Panc1 (cell line): ENCODE data around the gene NSRP1. TPM values are rescaled to one million over a fixed set of nuclear protein-coding genes. Genes with fewer than 3 reads are reported as not detected.

ENCODE experiments used
- ATAC-seq: fragments of 200-7000 bp; cut with Tn5 transposase; 2 replicates; pipeline ENCODE4 v1.9.1; 2020; ENCODE audit warnings: mild to moderate bottlenecking, moderate library complexity
- BruUV-seq: library from RNA; stranded (reverse); fragments of 400-500 nt; replicated peaks from 2 replicates; lab custom pipeline; 2021; lab: Mats Ljungman, UMichigan
- CTCF ChIA-PET: fragments of 300-600 bp; sonication (Branson Sonifier 250); formaldehyde crosslinking; loops from one replicate; lab custom pipeline; 2022; ENCODE audit warnings: antibody characterized with exemption; lab: Charles Lee
- POLR2A ChIA-PET: fragments of 300-600 bp; sonication (Branson Sonifier 250); formaldehyde crosslinking; loops from one replicate; lab custom pipeline; 2022; ENCODE audit warnings: antibody characterized with exemption; lab: Charles Lee
- DNase-seq: peaks from one replicate; pipeline ENCODE4 v3.0.0-alpha.2; 2010; ENCODE audit warnings: low read depth, low spot score
- H3K27ac ChIP-seq: 2 replicates; pipeline ENCODE4 v1.5.1; 2011; ENCODE audit warnings: mild to moderate bottlenecking, low read length, inconsistent platforms
- H3K27me3 ChIP-seq: fragments of 200-500 bp; sonication (Bioruptor generic); 2 replicates; pipeline ENCODE4 v1.6.0; 2014; ENCODE audit warnings: low read length, inconsistent platforms; ENCODE audit not compliant: control insufficient read depth, insufficient read depth
- H3K36me3 ChIP-seq: fragments of 200-500 bp; sonication (Bioruptor generic); 2 replicates; pipeline ENCODE4 v1.5.1; 2014; ENCODE audit warnings: inconsistent platforms, mild to moderate bottlenecking, low read length, moderate library complexity; ENCODE audit not compliant: control insufficient read depth, insufficient read depth
- H3K4me1 ChIP-seq: 2 replicates; pipeline ENCODE4 v1.5.1; 2011; ENCODE audit warnings: inconsistent platforms, mild to moderate bottlenecking, low read length, moderate library complexity; ENCODE audit not compliant: control insufficient read depth, insufficient read depth
- H3K4me3 ChIP-seq, 2 experiments: 2 replicates each; pipeline ENCODE4 v1.5.1; 2011 to 2012; ENCODE audit warnings: low read depth in 2 of 2, low read length in 2 of 2, mild to moderate bottlenecking in 2 of 2, inconsistent platforms in 1 of 2, moderate library complexity in 1 of 2
- H3K9me3 ChIP-seq: fragments of 200-500 bp; sonication (Bioruptor generic); 2 replicates; pipeline ENCODE4 v1.5.1; 2014; ENCODE audit warnings: low read depth, mild to moderate bottlenecking, inconsistent platforms, low read length, moderate library complexity; ENCODE audit not compliant: control insufficient read depth, insufficient read depth
- CTCF ChIP-seq: fragments of 450-650 bp; IDR thresholded peaks from 2 replicates; pipeline ENCODE4 v1.5.1; 2017; ENCODE audit warnings: mild to moderate bottlenecking
- POLR2AphosphoS5 ChIP-seq: IDR thresholded peaks from 2 replicates; pipeline ENCODE4 v1.6.1; 2012; ENCODE audit warnings: mild to moderate bottlenecking, low read depth, low read length, moderate library complexity
- SIN3A ChIP-seq: IDR thresholded peaks from 2 replicates; pipeline ENCODE4 v1.6.1; 2012; ENCODE audit warnings: low read depth, mild to moderate bottlenecking, low read length, moderate library complexity, borderline replicate concordance; ENCODE audit not compliant: insufficient read depth
- TCF7L2 ChIP-seq: IDR thresholded peaks from 2 replicates; pipeline ENCODE4 v1.6.1; 2011; ENCODE audit warnings: mild to moderate bottlenecking, low read depth, low read length, inconsistent platforms
- in situ Hi-C: cut with HindIII; loops from 2 replicates; pipeline ENCODE4 v1.10.0; 2016; ENCODE audit warnings: low sequenced_read_pairs, low pct_unique_long_range_greater_than_20kb
- intact Hi-C: fragments of 100-400 bp; cut with micrococcal nuclease; formaldehyde crosslinking; loops from one replicate; pipeline ENCODE4 v1.10.0; 2022; ENCODE audit not compliant: unreplicated experiment
- total RNA-seq: library from RNA; stranded (reverse); gene quantifications from one replicate; pipeline ENCODE4 v1.2.1, GENCODE V29; 2021; ENCODE audit not compliant: unreplicated experiment
- TF ChIP-seq, protein P1 (sequence below), 2 experiments: IDR thresholded peaks; 2 replicates each; pipeline ENCODE4 v1.6.1; 2011 to 2012; ENCODE audit warnings: low read depth in 2 of 2, control low read depth in 1 of 2, low read length in 1 of 2, mild to moderate bottlenecking in 1 of 2, moderate library complexity in 1 of 2; ENCODE audit not compliant: insufficient read depth in 1 of 2

Gene NSRP1
- total RNA-seq, 1 experiment from 2014 or later = 30.5 TPM

DNA sequence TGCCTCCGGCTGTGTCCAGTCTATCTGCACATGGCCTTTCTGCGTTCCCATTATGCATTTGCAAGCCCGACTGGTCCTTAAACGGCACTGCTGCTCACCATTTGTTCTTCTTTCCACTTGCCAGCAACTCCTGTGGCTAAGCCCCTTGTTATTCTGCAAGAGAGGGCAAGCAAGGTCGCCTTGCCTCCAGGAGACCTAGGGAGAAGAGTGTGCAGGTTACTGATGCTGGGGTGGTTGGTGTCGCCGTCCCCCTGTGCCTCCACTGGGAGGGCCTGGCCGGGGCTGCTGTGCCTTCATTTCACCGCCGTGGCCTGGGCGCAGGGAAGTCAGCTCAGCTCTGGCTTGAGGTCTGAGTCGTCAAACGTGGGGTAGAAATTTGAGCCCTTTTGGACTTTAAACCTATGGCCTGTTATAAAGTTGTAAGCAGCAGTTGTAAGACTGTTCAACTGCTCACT, 106.1 kb downstream of the NSRP1 start:
- ChIA-PET CTCF (no interaction called here), POLR2A (interaction anchor here (0.6 kb wide), 1 partner anchor 69 kb away, joined by 3 read pairs; the partner anchor contains the start of gene BLMH)
- no peak for DNase-seq
- Histone ChIP-seq H3K9me3 (no peaks in the 10 kb centered on the region), H3K36me3 (no peaks in the 10 kb centered on the region), H3K4me1 (no peaks in the 10 kb centered on the region), H3K27me3 (0 out of 2 replicates have a peak, but pooled peaks cover 2% of the 10 kb centered on the region), H3K27ac (no peak overlapping the region), H3K4me3 (no peak overlapping the region)
- ATAC-seq = no peak
- in situ Hi-C loops = no loop called here
- TF ChIP-seq TCF7L2 = no peak
- TF ChIP-seq, protein P1, sequence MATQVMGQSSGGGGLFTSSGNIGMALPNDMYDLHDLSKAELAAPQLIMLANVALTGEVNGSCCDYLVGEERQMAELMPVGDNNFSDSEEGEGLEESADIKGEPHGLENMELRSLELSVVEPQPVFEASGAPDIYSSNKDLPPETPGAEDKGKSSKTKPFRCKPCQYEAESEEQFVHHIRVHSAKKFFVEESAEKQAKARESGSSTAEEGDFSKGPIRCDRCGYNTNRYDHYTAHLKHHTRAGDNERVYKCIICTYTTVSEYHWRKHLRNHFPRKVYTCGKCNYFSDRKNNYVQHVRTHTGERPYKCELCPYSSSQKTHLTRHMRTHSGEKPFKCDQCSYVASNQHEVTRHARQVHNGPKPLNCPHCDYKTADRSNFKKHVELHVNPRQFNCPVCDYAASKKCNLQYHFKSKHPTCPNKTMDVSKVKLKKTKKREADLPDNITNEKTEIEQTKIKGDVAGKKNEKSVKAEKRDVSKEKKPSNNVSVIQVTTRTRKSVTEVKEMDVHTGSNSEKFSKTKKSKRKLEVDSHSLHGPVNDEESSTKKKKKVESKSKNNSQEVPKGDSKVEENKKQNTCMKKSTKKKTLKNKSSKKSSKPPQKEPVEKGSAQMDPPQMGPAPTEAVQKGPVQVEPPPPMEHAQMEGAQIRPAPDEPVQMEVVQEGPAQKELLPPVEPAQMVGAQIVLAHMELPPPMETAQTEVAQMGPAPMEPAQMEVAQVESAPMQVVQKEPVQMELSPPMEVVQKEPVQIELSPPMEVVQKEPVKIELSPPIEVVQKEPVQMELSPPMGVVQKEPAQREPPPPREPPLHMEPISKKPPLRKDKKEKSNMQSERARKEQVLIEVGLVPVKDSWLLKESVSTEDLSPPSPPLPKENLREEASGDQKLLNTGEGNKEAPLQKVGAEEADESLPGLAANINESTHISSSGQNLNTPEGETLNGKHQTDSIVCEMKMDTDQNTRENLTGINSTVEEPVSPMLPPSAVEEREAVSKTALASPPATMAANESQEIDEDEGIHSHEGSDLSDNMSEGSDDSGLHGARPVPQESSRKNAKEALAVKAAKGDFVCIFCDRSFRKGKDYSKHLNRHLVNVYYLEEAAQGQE (IDR thresholded peaks at IDR 0.05; ENCODE audit: insufficient read depth in 1 of 2, low read depth in 2 of 2, low read length in 1 of 2) = no peak
- TF ChIP-seq CTCF = no peak
- no peak for TF ChIP-seq SIN3A
- no peak for TF ChIP-seq POLR2AphosphoS5
- no TSS peak for BruUV-seq
- intact Hi-C loops = no loop called here

DNA sequence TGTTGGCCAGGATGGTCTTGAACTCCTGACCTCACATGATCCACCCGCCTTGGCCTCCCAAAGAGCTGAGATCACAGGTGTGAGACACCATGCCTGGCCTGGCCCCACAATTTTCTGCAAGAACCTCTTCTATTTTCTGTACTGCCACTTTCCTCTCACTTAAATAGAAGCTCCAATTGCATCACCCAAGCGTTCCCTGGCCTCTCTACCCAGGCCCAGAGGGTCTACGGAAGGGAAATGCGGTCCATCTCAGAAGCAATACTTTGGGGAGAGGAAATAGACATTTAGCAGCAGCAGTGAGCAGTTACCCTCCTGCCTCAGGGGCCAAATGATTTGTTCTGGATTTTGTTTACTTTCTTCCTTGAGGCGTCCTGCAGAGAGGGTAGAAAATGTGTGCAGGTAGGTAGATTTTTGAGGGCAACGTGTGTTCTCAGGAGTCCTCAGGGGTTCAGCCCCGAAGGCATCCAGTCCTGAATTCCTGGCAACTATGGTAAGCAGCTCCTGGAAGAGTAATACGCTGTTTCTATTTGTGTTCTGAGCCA, 107.9 kb downstream of the NSRP1 start:
- no peak for ATAC-seq
- Histone ChIP-seq H3K9me3 (no peaks in the 10 kb centered on the region), H3K27me3 (0 out of 2 replicates have a peak, but pooled peaks cover 2% of the 10 kb centered on the region), H3K36me3 (no peaks in the 10 kb centered on the region), H3K4me3 (no peak overlapping the region), H3K4me1 (no peaks in the 10 kb centered on the region), H3K27ac (no peak overlapping the region)
- no TSS peak for BruUV-seq
- TF ChIP-seq, protein P1 (IDR thresholded peaks at IDR 0.05; ENCODE audit: insufficient read depth in 1 of 2, low read depth in 2 of 2, low read length in 1 of 2) = no peak
- TF ChIP-seq TCF7L2 = no peak
- TF ChIP-seq POLR2AphosphoS5 = no peak
- no peak for TF ChIP-seq SIN3A
- no peak for TF ChIP-seq CTCF
- ChIA-PET POLR2A (interaction anchor here (0.6 kb wide), 1 partner anchor 12 kb away, joined by 4 read pairs; no protein-coding TSS in a partner anchor), CTCF (interaction anchor here (0.6 kb wide), 1 partner anchor 452 kb away, joined by 7 read pairs; no protein-coding TSS in a partner anchor)
- intact Hi-C loops (no loop called here), in situ Hi-C loops (no loop called here)
- no peak for DNase-seq
